Peyer's patch (tissue), 4 donors: Measurements from ENCODE around the gene SHISA5.

ENCODE experiments used
- CTCF ChIP-seq, 6 experiments: fragments of 450-650 bp in 4 of 6; fragments of 200-600 bp in 2 of 6; sonication (generic) in 1 of 6; IDR thresholded peaks; one replicate each; pipeline ENCODE4 v1.5.1; 2017 to 2019; ENCODE audit warnings: antibody characterized with exemption in 6 of 6, mild to moderate bottlenecking in 3 of 6, moderate library complexity in 1 of 6
- POLR2A ChIP-seq, 2 donors: fragments of 450-650 bp; IDR thresholded peaks; one replicate each; pipeline ENCODE4 v1.5.1; 2017; ENCODE audit warnings: antibody characterized with exemption in 2 of 2, mild to moderate bottlenecking in 2 of 2, moderate library complexity in 2 of 2

GRCh38 chr3:48467110-48467454 lies 36.9 kb downstream of the SHISA5 start:
- TF ChIP-seq CTCF (IDR thresholded peaks at IDR 0.05): no peak
- TF ChIP-seq POLR2A (IDR thresholded peaks at IDR 0.05): no peak
